Osteocyte (in vitro differentiated cells): ENCODE results near the gene HAUS2. TPM values are rescaled to one million over a fixed set of nuclear protein-coding genes. Genes with fewer than 3 reads are reported as not detected.
A peak's percentile ranks its signal among the peaks of the same experiment; 100 is the strongest.

Experiments used
- DNase-seq: peaks from one replicate; pipeline ENCODE4 v3.0.0; 2021; ENCODE audit warnings: mixed read lengths; ENCODE audit not compliant: unreplicated experiment; ENCODE audit errors: extremely low spot score
- H3K27ac Mint-ChIP-seq: one replicate; pipeline ENCODE4 v1.8.0; 2021; ENCODE audit warnings: mild to moderate bottlenecking, mixed read lengths; ENCODE audit not compliant: unreplicated experiment
- H3K27me3 Mint-ChIP-seq: one replicate; pipeline ENCODE4 v1.8.0; 2021; ENCODE audit warnings: mixed read lengths; ENCODE audit not compliant: unreplicated experiment
- H3K36me3 Mint-ChIP-seq: one replicate; pipeline ENCODE4 v1.8.0; 2021; ENCODE audit warnings: mixed read lengths; ENCODE audit not compliant: unreplicated experiment
- H3K4me1 Mint-ChIP-seq: one replicate; pipeline ENCODE4 v1.8.0; 2021; ENCODE audit warnings: mixed read lengths; ENCODE audit not compliant: unreplicated experiment
- H3K4me3 Mint-ChIP-seq: one replicate; pipeline ENCODE4 v1.8.0; 2021; ENCODE audit warnings: mild to moderate bottlenecking, moderate library complexity, mixed read lengths; ENCODE audit not compliant: unreplicated experiment
- H3K9me3 Mint-ChIP-seq: one replicate; pipeline ENCODE4 v1.8.0; 2021; ENCODE audit warnings: mixed read lengths; ENCODE audit not compliant: unreplicated experiment
- CTCF ChIP-seq: fragments of 200-600 bp; sonication (generic); IDR thresholded peaks from 2 replicates; pipeline ENCODE4 v1.5.0; 2021; ENCODE audit warnings: antibody characterized with exemption, mild to moderate bottlenecking, moderate library complexity
- total RNA-seq: library from RNA; stranded (reverse); gene quantifications from 2 replicates; pipeline ENCODE4 v1.2.1, GENCODE V29; 2021

HAUS2 gene
- total RNA-seq, 1 donor from 2014 or later = 23.8 TPM

GRCh38 chr15:42578984-42579537 is 30.4 kb downstream of the HAUS2 start:
- Mint-ChIP-seq H3K27me3 (no peaks in the 10 kb centered on the region), H3K36me3 (no peaks in the 10 kb centered on the region), H3K9me3 (no peaks in the 10 kb centered on the region), H3K4me3 (no peak overlapping the region), H3K4me1 (peaks cover 46% of the 10 kb centered on the region), H3K27ac (peak overlapping the region; percentile 33)
- no peak for DNase-seq
- TF ChIP-seq CTCF = no peak

- Mint-ChIP-seq H3K4me1 (peaks cover 42% of the 10 kb centered on the region), H3K27me3 (no peaks in the 10 kb centered on the region), H3K9me3 (no peaks in the 10 kb centered on the region), H3K36me3 (no peaks in the 10 kb centered on the region), H3K27ac (peak overlapping the region; percentile 82), H3K4me3 (peak overlapping the region; percentile 70)
- no peak for TF ChIP-seq CTCF
- DNase-seq = peak; percentile 93
These were observed 32.7 kb downstream of the HAUS2 start for GRCh38 chr15:42581272-42581730.

- no peaks in the 10 kb centered on the region for H3K36me3 Mint-ChIP-seq
- peak overlapping the region; percentile 82 for H3K27ac Mint-ChIP-seq
- no peak for DNase-seq
- H3K4me3 Mint-ChIP-seq = no peak overlapping the region
- no peaks in the 10 kb centered on the region for H3K27me3 Mint-ChIP-seq
- peaks cover 32% of the 10 kb centered on the region for H3K4me1 Mint-ChIP-seq
- H3K9me3 Mint-ChIP-seq = no peaks in the 10 kb centered on the region
- no peak for TF ChIP-seq CTCF
These were observed 34.1 kb downstream of the HAUS2 start for GRCh38 chr15:42582569-42583375.

- H3K9me3 Mint-ChIP-seq = no peaks in the 10 kb centered on the region
- H3K27ac Mint-ChIP-seq = peak overlapping the region; percentile 66
- peaks cover 4% of the 10 kb centered on the region for H3K36me3 Mint-ChIP-seq
- no peaks in the 10 kb centered on the region for H3K27me3 Mint-ChIP-seq
- H3K4me1 Mint-ChIP-seq = peaks cover 30% of the 10 kb centered on the region
- no peak for TF ChIP-seq CTCF
- no peak for DNase-seq
- H3K4me3 Mint-ChIP-seq = no peak overlapping the region
These were observed 35.6 kb downstream of the HAUS2 start for GRCh38 chr15:42584031-42584765.
